IMR-90 (cell line): Measurements from ENCODE around the gene NHSL1. TPM values are rescaled to one million over a fixed set of nuclear protein-coding genes. Genes with fewer than 3 reads are reported as not detected.

ENCODE experiments used
- ATAC-seq: fragments of 200-7000 bp; cut with Tn5 transposase; 2 replicates; pipeline ENCODE4 v1.9.1; 2020; ENCODE audit warnings: low read depth, mild to moderate bottlenecking, moderate library complexity
- BruUV-seq: library from RNA; stranded (reverse); fragments of 400-500 nt; replicated peaks from 2 replicates; lab custom pipeline; 2021; lab: Mats Ljungman, UMichigan
- CTCF ChIA-PET: fragments of 300-600 bp; formaldehyde crosslinking; extraction: SDS; loops from one replicate; lab custom pipeline; 2021; ENCODE audit warnings: antibody characterized with exemption; lab: Yijun Ruan, JAX
- POLR2A ChIA-PET: fragments of 300-600 bp; sonication (Branson Sonifier 250); formaldehyde crosslinking; loops from one replicate; lab custom pipeline; 2022; ENCODE audit warnings: antibody characterized with exemption; ENCODE audit not compliant: unreplicated experiment; lab: Charles Lee
- DNase-seq: peaks from one replicate; pipeline ENCODE4 v3.0.0; 2013
- H2AFZ ChIP-seq: replicated peaks from 2 replicates; pipeline ENCODE3; 2013; ENCODE audit warnings: low read length, mild to moderate bottlenecking; ENCODE audit not compliant: poor library complexity
- H2AK5ac ChIP-seq: 2 replicates; pipeline ENCODE4 v1.6.1; 2013; ENCODE audit warnings: low read depth, low read length, inconsistent platforms
- H2AK9ac ChIP-seq: replicated peaks from 2 replicates; pipeline ENCODE3; 2013; ENCODE audit warnings: mild to moderate bottlenecking, low read depth, low read length, moderate library complexity; ENCODE audit not compliant: poor library complexity
- H2BK120ac ChIP-seq: 2 replicates; pipeline ENCODE4 v1.6.1; 2013; ENCODE audit warnings: low read depth, low read length, inconsistent platforms
- H2BK15ac ChIP-seq: 3 replicates; pipeline ENCODE4 v1.6.1; 2013; ENCODE audit warnings: low read depth, low read length, inconsistent platforms
- H2BK20ac ChIP-seq: 2 replicates; pipeline ENCODE4 v1.6.1; 2013; ENCODE audit warnings: low read depth, mild to moderate bottlenecking, inconsistent platforms, low read length, moderate library complexity
- H2BK5ac ChIP-seq: 2 replicates; pipeline ENCODE4 v1.6.1; 2013; ENCODE audit warnings: mild to moderate bottlenecking, low read depth, low read length, inconsistent platforms; ENCODE audit not compliant: poor library complexity, severe bottlenecking
- H3K14ac ChIP-seq: replicated peaks from 2 replicates; pipeline ENCODE4 v1.6.1; 2013; ENCODE audit warnings: low read depth, low read length, inconsistent platforms
- H3K18ac ChIP-seq: 2 replicates; pipeline ENCODE4 v1.6.1; 2013; ENCODE audit warnings: low read depth, low read length, control low read depth
- H3K23ac ChIP-seq: 2 replicates; pipeline ENCODE4 v1.6.1; 2013; ENCODE audit warnings: low read depth, low read length, inconsistent platforms
- H3K27ac ChIP-seq: 2 replicates; pipeline ENCODE4 v1.5.1; 2013; ENCODE audit warnings: mild to moderate bottlenecking, control low read depth, low read length; ENCODE audit not compliant: insufficient read depth
- H3K27me3 ChIP-seq: 2 replicates; pipeline ENCODE4 v1.6.1; 2013; ENCODE audit warnings: low read length; ENCODE audit not compliant: control insufficient read depth, insufficient read depth
- H3K36me3 ChIP-seq: 2 replicates; pipeline ENCODE4 v1.6.1; 2013; ENCODE audit warnings: low read length, mixed read lengths; ENCODE audit not compliant: control insufficient read depth, insufficient read depth
- H3K4ac ChIP-seq: 2 replicates; pipeline ENCODE4 v1.6.1; 2013; ENCODE audit warnings: low read depth, low read length, inconsistent platforms
- H3K4me1 ChIP-seq: 2 replicates; pipeline ENCODE4 v1.6.1; 2013; ENCODE audit warnings: low read length, mixed read lengths; ENCODE audit not compliant: control insufficient read depth, insufficient read depth
- H3K4me2 ChIP-seq: 2 replicates; pipeline ENCODE4 v1.6.1; 2013; ENCODE audit warnings: low read depth, mild to moderate bottlenecking, control low read depth, low read length, moderate library complexity
- H3K4me3 ChIP-seq: 2 replicates; pipeline ENCODE4 v1.5.1; 2013; ENCODE audit warnings: low read depth, mild to moderate bottlenecking, control low read depth, low read length, moderate library complexity; ENCODE audit not compliant: insufficient read depth
- H3K56ac ChIP-seq: 2 replicates; pipeline ENCODE4 v1.6.1; 2013; ENCODE audit warnings: low read length, inconsistent platforms; ENCODE audit not compliant: insufficient read depth; ENCODE audit errors: extremely low read depth
- H3K79me1 ChIP-seq, 2 experiments: 2 replicates each; pipeline ENCODE4 v1.6.1; 2013; ENCODE audit warnings: low read length in 2 of 2, inconsistent platforms in 1 of 2, low read depth in 1 of 2
- H3K9ac ChIP-seq: 2 replicates; pipeline ENCODE4 v1.6.1; 2013; ENCODE audit warnings: low read depth, low read length, control low read depth
- H3K9me1 ChIP-seq: 2 replicates; pipeline ENCODE4 v1.6.1; 2013; ENCODE audit warnings: low read length, inconsistent platforms; ENCODE audit not compliant: insufficient read depth
- H3K9me3 ChIP-seq: 2 replicates; pipeline ENCODE4 v1.6.1; 2013; ENCODE audit warnings: low read length; ENCODE audit not compliant: control insufficient read depth, insufficient read depth
- H4K20me1 ChIP-seq: 2 replicates; pipeline ENCODE4 v1.6.1; 2013; ENCODE audit warnings: low read length, inconsistent platforms; ENCODE audit not compliant: insufficient read depth
- H4K5ac ChIP-seq: 2 replicates; pipeline ENCODE4 v1.6.1; 2013; ENCODE audit warnings: mild to moderate bottlenecking, low read depth, low read length, control low read depth
- H4K8ac ChIP-seq, 2 experiments: 2 replicates each; pipeline ENCODE4 v1.6.1; 2013; ENCODE audit warnings: low read depth in 2 of 2, low read length in 2 of 2, control low read depth in 1 of 2, inconsistent platforms in 1 of 2
- H4K91ac ChIP-seq: 2 replicates; pipeline ENCODE4 v1.6.1; 2013; ENCODE audit warnings: low read depth, low read length, inconsistent platforms; ENCODE audit not compliant: insufficient read depth
- BHLHE40 ChIP-seq: fragments of 150-350 bp; IDR thresholded peaks from 2 replicates; pipeline ENCODE4 v1.6.1; 2016; ENCODE audit warnings: mild to moderate bottlenecking, low read depth, low read length
- CEBPB ChIP-seq: IDR thresholded peaks from 2 replicates; pipeline ENCODE4 v1.6.1; 2012; ENCODE audit warnings: low read depth, low read length, improper control_type of control experiment
- RAD21 ChIP-seq: IDR thresholded peaks from 2 replicates; pipeline ENCODE4 v1.6.1; 2012; ENCODE audit warnings: low read length, improper control_type of control experiment
- RFX5 ChIP-seq: IDR thresholded peaks from 2 replicates; pipeline ENCODE4 v1.8.0; 2012; ENCODE audit warnings: low read depth, mild to moderate bottlenecking, low read length, moderate library complexity
- USF2 ChIP-seq: fragments of 150-350 bp; IDR thresholded peaks from 2 replicates; pipeline ENCODE4 v1.6.1; 2017; ENCODE audit warnings: mild to moderate bottlenecking, antibody characterized with exemption, low read length, low read depth
- WGBS, 2 experiments: methylation state at CpG; one replicate each; pipeline versions ENCODE4 v1.1.5 to v1.1.7; 2013; ENCODE audit warnings: missing lambda C conversion rate in 2 of 2; ENCODE audit not compliant: insufficient read length in 1 of 2; ENCODE audit errors: extremely low coverage in 2 of 2; 5-methylcytosine and 5-hydroxymethylcytosine counted together
- dilution Hi-C: fragments of 300-500 bp; cut with HindIII; formaldehyde crosslinking; loops from one replicate; pipeline ENCODE4 v1.14.3; 2018; ENCODE audit warnings: low sequenced_read_pairs; ENCODE audit not compliant: unreplicated experiment
- in situ Hi-C: fragments of 300-500 bp; cut with MboI; formaldehyde crosslinking; loops from 3 replicates; pipeline ENCODE4 v1.14.3; 2019; ENCODE audit warnings: low sequenced_read_pairs, inconsistent platforms, mixed read lengths
- intact Hi-C: fragments of 100-400 bp; cut with micrococcal nuclease; formaldehyde crosslinking; loops from 2 replicates; pipeline ENCODE4 v1.10.0; 2022
- polyA plus RNA-seq, 3 experiments: library from polyadenylated mRNA; depleted of rRNA; stranded (reverse); fragments of >200 nt; gene quantifications; 2 replicates each; pipeline ENCODE4 v1.2.3, GENCODE V29; 2012; ENCODE audit warnings: low replicate concordance in 1 of 3
- total RNA-seq: library from RNA; depleted of rRNA; stranded (reverse); fragments of >200 nt; gene quantifications from 2 replicates; pipeline ENCODE4 v1.2.3, GENCODE V29; 2012

The NHSL1 gene
- total and polyA plus RNA-seq, 2 of the 4 experiments (the other 2 are of a cell fraction) = 5.6 to 7.2 TPM

GRCh38 chr6:138538390-138539031 is 39.2 kb upstream of the NHSL1 start:
- Histone ChIP-seq H2AK9ac (peak overlapping the region; percentile 22), H3K9me3 (no peaks in the 10 kb centered on the region), H4K91ac (peak overlapping the region; percentile 74), H3K9me1 (peaks cover 14% of the 10 kb centered on the region), H3K14ac (peak overlapping the region; percentile 77), H3K4me1 (peaks cover 26% of the 10 kb centered on the region), H3K36me3 (no peaks in the 10 kb centered on the region), H3K18ac (peak overlapping the region; percentile 78), H3K4me2 (peak overlapping the region; percentile 88), H2BK120ac (peak overlapping the region; percentile 94), H2BK20ac (peak overlapping the region; percentile 81), H4K20me1 (peaks cover 3% of the 10 kb centered on the region; the same call in 1 of the 2 replicates), H3K79me1 (peaks cover 39 to 48% of the 10 kb centered on the region in 2 experiments), H4K5ac (peak overlapping the region; percentile 68), H4K8ac (peak overlapping the region; percentile 31 to 62; a peak in 2 of 4 replicates), H2BK15ac (peak overlapping the region; percentile 63; the same call in 1 of the 3 replicates), H2AFZ (peak overlapping the region; percentile 66), H3K4me3 (peak overlapping the region; percentile 10; the same call in 1 of the 2 replicates), H3K27ac (peak overlapping the region; percentile 96), H3K23ac (peak overlapping the region; percentile 43), H3K27me3 (no peaks in the 10 kb centered on the region), H2AK5ac (peak overlapping the region; percentile 85; the same call in 1 of the 2 replicates), H3K56ac (peak overlapping the region; percentile 51), H3K9ac (peak overlapping the region; percentile 42), H2BK5ac (peak overlapping the region; percentile 96), H3K4ac (peak overlapping the region; percentile 81)
- dilution Hi-C loops (no loop called here), in situ Hi-C loops (no loop called here), intact Hi-C loops (loop anchor here (2.0 kb wide), 1 partner anchor 50 kb away; no protein-coding TSS in a partner anchor)
- TF ChIP-seq BHLHE40 = no peak
- no peak for TF ChIP-seq RAD21
- peak; percentile 53; the same call in 1 of the 2 replicates for TF ChIP-seq USF2
- peak; percentile 25; the same call in 1 of the 2 replicates for TF ChIP-seq CEBPB
- TF ChIP-seq RFX5 = no peak
- ChIA-PET POLR2A (interaction anchor here (0.6 kb wide), 1 partner anchor 154 kb away, joined by 13 read pairs; no protein-coding TSS in a partner anchor), CTCF (no interaction called here)
- ATAC-seq (peak; percentile 31), DNase-seq (peak; percentile 83)
- no TSS peak for BruUV-seq
- 85% methylated on average over 4 of the region's 7 CpGs; no CpG with 5 or more reads in 1 of the 2 experiments for WGBS, 2 experiments
